Vagina (tissue), 2 donors: ENCODE measurements around the gene WDR75.

Experiments
- POLR2A ChIP-seq, 2 donors: fragments of 450-650 bp; IDR thresholded peaks; one replicate each; pipeline ENCODE4 v1.6.1; 2017; ENCODE audit warnings: antibody characterized with exemption in 2 of 2, mild to moderate bottlenecking in 2 of 2, moderate library complexity in 2 of 2
- POLR2AphosphoS5 ChIP-seq, 2 donors: sonication (generic); formaldehyde crosslinking; IDR thresholded peaks; one replicate each; pipeline ENCODE4 v1.9.0; 2017; ENCODE audit warnings: antibody characterized with exemption in 2 of 2, mild to moderate bottlenecking in 2 of 2, low read depth in 1 of 2; ENCODE audit not compliant: insufficient read depth in 1 of 2
- TF ChIP-seq, protein P1 (sequence below), 3 experiments: fragments of 450-650 bp in 2 of 3; fragments of 200-600 bp in 1 of 3; sonication (generic) in 1 of 3; IDR thresholded peaks; one replicate each; pipeline ENCODE4 v1.5.1; 2017 to 2019; ENCODE audit warnings: antibody characterized with exemption in 3 of 3, mild to moderate bottlenecking in 2 of 3, moderate library complexity in 2 of 3

DNA sequence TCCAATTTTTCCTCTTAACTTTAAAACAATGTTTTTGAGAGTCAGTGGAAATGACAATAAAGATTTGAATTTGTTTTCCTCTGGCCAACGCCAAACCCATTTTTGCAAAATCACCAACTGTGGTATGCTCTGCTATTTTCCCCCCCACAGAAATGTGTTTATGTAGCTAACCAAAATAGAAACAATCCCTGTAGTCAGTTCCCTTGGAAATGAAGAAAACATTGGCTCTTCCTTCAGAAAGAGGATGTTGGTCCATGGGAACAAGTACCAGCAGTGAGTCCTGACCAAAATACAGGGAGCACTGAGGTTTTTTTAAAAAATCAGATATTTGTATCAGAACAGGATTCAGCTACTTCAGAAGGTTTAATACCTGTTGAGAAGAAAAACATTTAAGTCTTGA is 74.0 kb downstream of the WDR75 start:
- TF ChIP-seq, protein P1, sequence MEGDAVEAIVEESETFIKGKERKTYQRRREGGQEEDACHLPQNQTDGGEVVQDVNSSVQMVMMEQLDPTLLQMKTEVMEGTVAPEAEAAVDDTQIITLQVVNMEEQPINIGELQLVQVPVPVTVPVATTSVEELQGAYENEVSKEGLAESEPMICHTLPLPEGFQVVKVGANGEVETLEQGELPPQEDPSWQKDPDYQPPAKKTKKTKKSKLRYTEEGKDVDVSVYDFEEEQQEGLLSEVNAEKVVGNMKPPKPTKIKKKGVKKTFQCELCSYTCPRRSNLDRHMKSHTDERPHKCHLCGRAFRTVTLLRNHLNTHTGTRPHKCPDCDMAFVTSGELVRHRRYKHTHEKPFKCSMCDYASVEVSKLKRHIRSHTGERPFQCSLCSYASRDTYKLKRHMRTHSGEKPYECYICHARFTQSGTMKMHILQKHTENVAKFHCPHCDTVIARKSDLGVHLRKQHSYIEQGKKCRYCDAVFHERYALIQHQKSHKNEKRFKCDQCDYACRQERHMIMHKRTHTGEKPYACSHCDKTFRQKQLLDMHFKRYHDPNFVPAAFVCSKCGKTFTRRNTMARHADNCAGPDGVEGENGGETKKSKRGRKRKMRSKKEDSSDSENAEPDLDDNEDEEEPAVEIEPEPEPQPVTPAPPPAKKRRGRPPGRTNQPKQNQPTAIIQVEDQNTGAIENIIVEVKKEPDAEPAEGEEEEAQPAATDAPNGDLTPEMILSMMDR (IDR thresholded peaks at IDR 0.05) = no peak
- TF ChIP-seq POLR2AphosphoS5 (IDR thresholded peaks at IDR 0.05; ENCODE audit: insufficient read depth in 1 of 2, low read depth in 1 of 2) (no peak), POLR2A (IDR thresholded peaks at IDR 0.05) (no peak)
